ENCODE data around the gene JCHAIN.

- TF ChIP-seq ZNF235 (CRISPR knock-in tag; IDR thresholded peaks at IDR 0.05; ENCODE audit: borderline replicate concordance) (no peak), FOXK1 (CRISPR knock-in tag; IDR thresholded peaks at IDR 0.05; ENCODE audit: borderline replicate concordance, low read depth) (no peak), CTCF (CRISPR knock-in tag; IDR thresholded peaks at IDR 0.05) (no peak), USF2 (IDR thresholded peaks at IDR 0.05; ENCODE audit: low read depth, low read length) (no peak), USF2 (CRISPR knock-in tag; IDR thresholded peaks at IDR 0.05; ENCODE audit: borderline replicate concordance) (no peak), LCORL (IDR thresholded peaks at IDR 0.05) (no peak), LCORL (CRISPR knock-in tag; IDR thresholded peaks at IDR 0.05) (no peak), EZH2 (conservative IDR thresholded peaks at IDR 0.05; ENCODE audit: low read depth, low read length) (no peak), HCFC1 (IDR thresholded peaks at IDR 0.05; ENCODE audit: low read depth, low read length) (no peak)
- TF ChIP-seq, protein P1, sequence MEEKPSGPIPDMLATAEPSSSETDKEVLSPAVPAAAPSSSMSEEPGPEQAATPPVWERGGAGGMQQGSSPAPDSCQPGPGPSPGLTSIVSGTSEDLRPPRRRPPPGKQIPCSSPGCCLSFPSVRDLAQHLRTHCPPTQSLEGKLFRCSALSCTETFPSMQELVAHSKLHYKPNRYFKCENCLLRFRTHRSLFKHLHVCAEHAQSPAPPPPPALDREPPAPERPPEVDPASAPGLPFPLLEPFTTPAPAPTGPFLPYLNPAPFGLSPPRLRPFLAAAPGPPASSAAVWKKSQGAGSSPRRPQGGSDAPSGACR (CRISPR knock-in tag; IDR thresholded peaks at IDR 0.05): no peak
These were observed 43.0 kb downstream of the JCHAIN start for GRCh38 chr4:70623323-70623722.
